ENCODE measurements around the gene SLC39A11.
"Not testable (repeated sequence)": the region's sequence is repeated elsewhere in the genome, so short reads cannot be mapped to it uniquely, and the experiment has no call there.

SLC39A11 gene

GRCh38 chr17:72999474-72999873 is 93.0 kb downstream of the SLC39A11 start:
- H2AFZ ChIP-seq (ENCODE audit: low read depth, low read length); H3K4me1 ChIP-seq (ENCODE audit: insufficient read depth, low read length); H3K4me3 ChIP-seq (ENCODE audit: low read length); H3K36me3 ChIP-seq (ENCODE audit: insufficient read depth, low read length); H3K27me3 ChIP-seq (ENCODE audit: insufficient read depth, low read length); H3K9me3 ChIP-seq (ENCODE audit: low read length): not testable (repeated sequence)

DNA sequence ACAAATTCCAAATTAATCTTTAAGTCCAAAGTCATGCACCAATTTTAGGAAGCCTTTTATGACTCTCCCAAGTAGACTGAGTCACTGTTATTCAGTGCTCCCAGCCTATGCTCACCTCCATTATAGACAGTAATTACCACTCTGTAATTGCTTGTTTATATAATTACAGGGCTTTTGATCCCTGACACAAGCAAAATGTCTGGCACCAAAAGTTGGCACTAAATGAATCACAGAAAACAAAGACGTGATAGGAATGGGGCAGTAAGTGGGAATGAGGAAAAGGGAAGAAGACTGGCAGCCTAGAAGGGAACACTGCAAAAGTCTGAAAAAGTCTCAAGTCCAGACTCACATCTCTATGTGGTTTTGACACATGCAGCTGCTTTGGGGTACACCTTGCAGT is 94.1 kb downstream of the SLC39A11 start:
- no peaks in the 10 kb centered on the region for H3K4me1 ChIP-seq (ENCODE audit: insufficient read depth, low read length)
- no peaks in the 10 kb centered on the region for H3K36me3 ChIP-seq (ENCODE audit: insufficient read depth, low read length)
- no peak overlapping the region for H2AFZ ChIP-seq (ENCODE audit: low read depth, low read length)
- no peaks in the 10 kb centered on the region for H3K27me3 ChIP-seq (ENCODE audit: insufficient read depth, low read length)
- H3K4me3 ChIP-seq (ENCODE audit: low read length), result no peak overlapping the region
- H3K9me3 ChIP-seq (ENCODE audit: low read length), result peaks cover 4% of the 10 kb centered on the region

DNA sequence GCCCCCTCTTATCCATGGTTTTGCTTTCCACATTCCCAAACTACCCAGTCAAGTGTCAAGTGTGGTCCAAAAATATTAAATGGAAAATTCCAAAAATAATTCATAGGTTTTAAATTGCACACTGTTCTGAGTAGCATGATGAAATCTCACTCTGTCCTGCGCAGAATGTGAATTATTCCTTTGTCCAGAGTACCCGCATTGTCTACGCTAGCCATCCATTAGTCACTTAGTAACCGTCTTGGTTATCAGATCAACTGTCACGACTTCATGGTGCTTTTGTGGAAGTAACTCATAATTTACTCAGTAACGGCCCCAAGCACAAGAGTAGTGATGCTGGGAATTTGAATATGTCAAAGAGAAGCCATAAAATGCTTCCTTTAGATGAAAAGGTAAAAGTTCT is 94.9 kb downstream of the SLC39A11 start:
- Histone ChIP-seq H3K4me3 (ENCODE audit: low read length) (no peak overlapping the region), H3K36me3 (ENCODE audit: insufficient read depth, low read length) (no peaks in the 10 kb centered on the region), H2AFZ (ENCODE audit: low read depth, low read length) (no peak overlapping the region), H3K4me1 (ENCODE audit: insufficient read depth, low read length) (no peaks in the 10 kb centered on the region), H3K27me3 (ENCODE audit: insufficient read depth, low read length) (no peaks in the 10 kb centered on the region), H3K9me3 (ENCODE audit: low read length) (peaks cover 4% of the 10 kb centered on the region)

DNA sequence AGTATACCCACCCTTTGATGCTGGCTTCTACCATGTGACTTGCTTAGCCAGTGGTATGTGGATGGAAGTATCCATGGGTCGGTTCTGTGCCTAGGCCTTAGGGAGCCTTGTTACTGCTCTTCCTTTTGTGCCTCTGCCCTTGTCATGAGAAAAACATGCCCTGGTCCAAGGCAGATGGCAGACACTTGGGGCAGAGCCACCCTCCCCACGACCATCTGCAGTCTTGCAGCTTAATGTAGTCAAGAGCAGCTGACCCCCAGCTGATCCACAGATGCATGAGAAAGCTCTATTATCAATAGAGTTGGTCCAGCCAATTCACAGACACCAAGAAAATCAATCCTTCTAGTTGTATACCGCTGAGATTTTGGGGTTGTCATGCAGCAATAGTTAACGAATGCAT is 95.7 kb downstream of the SLC39A11 start:
- no peak overlapping the region for H2AFZ ChIP-seq (ENCODE audit: low read depth, low read length)
- H3K4me3 ChIP-seq (ENCODE audit: low read length), result no peak overlapping the region
- H3K9me3 ChIP-seq (ENCODE audit: low read length), result peaks cover 4% of the 10 kb centered on the region
- H3K4me1 ChIP-seq (ENCODE audit: insufficient read depth, low read length), result no peaks in the 10 kb centered on the region
- no peaks in the 10 kb centered on the region for H3K27me3 ChIP-seq (ENCODE audit: insufficient read depth, low read length)
- no peaks in the 10 kb centered on the region for H3K36me3 ChIP-seq (ENCODE audit: insufficient read depth, low read length)

DNA sequence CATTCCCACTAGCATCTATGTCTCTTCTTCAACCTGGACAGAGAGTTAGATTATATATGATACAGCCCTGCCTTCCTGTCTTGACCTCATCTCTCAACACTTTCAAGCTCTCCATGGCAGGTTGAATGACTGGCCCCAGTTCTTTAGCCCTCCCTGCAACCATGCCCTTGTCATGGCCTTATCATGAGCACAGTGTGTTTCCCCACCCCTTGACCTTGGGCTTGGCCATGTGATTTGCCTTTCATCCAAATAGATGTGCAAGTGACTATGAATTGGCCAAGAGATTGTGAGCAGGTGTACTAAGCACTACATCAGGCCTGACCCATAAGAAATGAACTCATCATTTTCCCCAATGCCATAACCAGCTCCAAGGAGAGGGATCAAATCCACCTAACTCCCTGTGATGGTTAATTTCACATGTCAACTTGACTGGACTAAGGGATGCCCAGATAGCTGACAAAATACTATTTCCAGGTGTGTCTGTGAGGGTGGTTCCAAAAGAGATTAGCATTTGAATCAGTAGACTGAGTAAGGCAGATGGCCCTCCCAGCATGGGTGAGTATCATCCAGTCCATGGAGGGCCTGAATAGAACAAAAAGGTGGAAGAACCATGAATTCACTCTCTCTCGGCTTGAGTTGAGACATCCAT is 97.4 kb downstream of the SLC39A11 start:
- Histone ChIP-seq H3K36me3 (ENCODE audit: insufficient read depth, low read length) (no peaks in the 10 kb centered on the region), H2AFZ (ENCODE audit: low read depth, low read length) (no peak overlapping the region), H3K9me3 (ENCODE audit: low read length) (peaks cover 4% of the 10 kb centered on the region), H3K4me1 (ENCODE audit: insufficient read depth, low read length) (no peaks in the 10 kb centered on the region), H3K4me3 (ENCODE audit: low read length) (no peak overlapping the region), H3K27me3 (ENCODE audit: insufficient read depth, low read length) (no peaks in the 10 kb centered on the region)

GRCh38 chr17:72992783-72993467 is 99.6 kb downstream of the SLC39A11 start:
- H3K4me1 ChIP-seq (ENCODE audit: insufficient read depth, low read length); H3K27me3 ChIP-seq (ENCODE audit: insufficient read depth, low read length); H2AFZ ChIP-seq (ENCODE audit: low read depth, low read length); H3K36me3 ChIP-seq (ENCODE audit: insufficient read depth, low read length); H3K4me3 ChIP-seq (ENCODE audit: low read length); H3K9me3 ChIP-seq (ENCODE audit: low read length): not testable (repeated sequence)

- H2AFZ ChIP-seq (ENCODE audit: low read depth, low read length), result no peak overlapping the region
- no peaks in the 10 kb centered on the region for H3K36me3 ChIP-seq (ENCODE audit: insufficient read depth, low read length)
- no peaks in the 10 kb centered on the region for H3K4me1 ChIP-seq (ENCODE audit: insufficient read depth, low read length)
- H3K27me3 ChIP-seq (ENCODE audit: insufficient read depth, low read length), result no peaks in the 10 kb centered on the region
- H3K4me3 ChIP-seq (ENCODE audit: low read length), result no peak overlapping the region
- peaks cover 4% of the 10 kb centered on the region for H3K9me3 ChIP-seq (ENCODE audit: low read length)
Observed at GRCh38 chr17:72991651-72992050, 100.8 kb downstream of the SLC39A11 start.

DNA sequence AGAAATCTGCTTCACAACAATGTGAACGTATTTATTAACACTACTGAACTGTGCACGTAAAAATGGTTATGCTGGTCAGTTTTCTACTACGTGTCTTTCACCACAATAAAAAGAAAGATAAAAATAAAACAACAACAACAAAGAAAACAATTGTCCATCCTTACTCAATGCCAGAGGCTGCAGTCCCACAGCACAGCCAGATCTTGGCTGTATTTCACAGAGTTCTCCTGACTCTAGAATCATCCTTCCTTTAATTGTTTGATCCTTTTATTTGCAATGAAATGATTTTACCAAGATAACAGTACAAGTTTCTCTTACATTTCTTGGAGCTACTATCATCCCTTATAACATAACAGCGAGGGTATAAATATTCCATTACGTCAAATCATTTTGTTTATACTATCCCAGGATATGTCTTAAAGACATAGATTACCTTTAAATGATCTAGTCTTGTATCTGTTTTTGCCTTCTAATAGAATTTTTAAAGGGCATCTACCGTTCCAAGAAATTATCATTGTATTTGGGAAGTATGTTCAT is 103.3 kb downstream of the SLC39A11 start:
- Histone ChIP-seq H3K36me3 (ENCODE audit: insufficient read depth, low read length) (no peaks in the 10 kb centered on the region), H3K9me3 (ENCODE audit: low read length) (peaks cover 2% of the 10 kb centered on the region), H2AFZ (ENCODE audit: low read depth, low read length) (no peak overlapping the region), H3K4me1 (ENCODE audit: insufficient read depth, low read length) (no peaks in the 10 kb centered on the region), H3K27me3 (ENCODE audit: insufficient read depth, low read length) (no peaks in the 10 kb centered on the region), H3K4me3 (ENCODE audit: low read length) (no peak overlapping the region)

- no peak overlapping the region for H3K4me3 ChIP-seq (ENCODE audit: low read length)
- no peak overlapping the region for H2AFZ ChIP-seq (ENCODE audit: low read depth, low read length)
- peaks cover 2% of the 10 kb centered on the region for H3K9me3 ChIP-seq (ENCODE audit: low read length)
- no peaks in the 10 kb centered on the region for H3K27me3 ChIP-seq (ENCODE audit: insufficient read depth, low read length)
- H3K36me3 ChIP-seq (ENCODE audit: insufficient read depth, low read length), result no peaks in the 10 kb centered on the region
- H3K4me1 ChIP-seq (ENCODE audit: insufficient read depth, low read length), result no peaks in the 10 kb centered on the region
Observed at GRCh38 chr17:72988451-72988850, 104.0 kb downstream of the SLC39A11 start.

GRCh38 chr17:72987166-72987565 is 105.3 kb downstream of the SLC39A11 start:
- Histone ChIP-seq H3K9me3 (ENCODE audit: low read length) (peaks cover 2% of the 10 kb centered on the region), H3K27me3 (ENCODE audit: insufficient read depth, low read length) (no peaks in the 10 kb centered on the region), H2AFZ (ENCODE audit: low read depth, low read length) (no peak overlapping the region), H3K36me3 (ENCODE audit: insufficient read depth, low read length) (no peaks in the 10 kb centered on the region), H3K4me3 (ENCODE audit: low read length) (no peak overlapping the region), H3K4me1 (ENCODE audit: insufficient read depth, low read length) (no peaks in the 10 kb centered on the region)

DNA sequence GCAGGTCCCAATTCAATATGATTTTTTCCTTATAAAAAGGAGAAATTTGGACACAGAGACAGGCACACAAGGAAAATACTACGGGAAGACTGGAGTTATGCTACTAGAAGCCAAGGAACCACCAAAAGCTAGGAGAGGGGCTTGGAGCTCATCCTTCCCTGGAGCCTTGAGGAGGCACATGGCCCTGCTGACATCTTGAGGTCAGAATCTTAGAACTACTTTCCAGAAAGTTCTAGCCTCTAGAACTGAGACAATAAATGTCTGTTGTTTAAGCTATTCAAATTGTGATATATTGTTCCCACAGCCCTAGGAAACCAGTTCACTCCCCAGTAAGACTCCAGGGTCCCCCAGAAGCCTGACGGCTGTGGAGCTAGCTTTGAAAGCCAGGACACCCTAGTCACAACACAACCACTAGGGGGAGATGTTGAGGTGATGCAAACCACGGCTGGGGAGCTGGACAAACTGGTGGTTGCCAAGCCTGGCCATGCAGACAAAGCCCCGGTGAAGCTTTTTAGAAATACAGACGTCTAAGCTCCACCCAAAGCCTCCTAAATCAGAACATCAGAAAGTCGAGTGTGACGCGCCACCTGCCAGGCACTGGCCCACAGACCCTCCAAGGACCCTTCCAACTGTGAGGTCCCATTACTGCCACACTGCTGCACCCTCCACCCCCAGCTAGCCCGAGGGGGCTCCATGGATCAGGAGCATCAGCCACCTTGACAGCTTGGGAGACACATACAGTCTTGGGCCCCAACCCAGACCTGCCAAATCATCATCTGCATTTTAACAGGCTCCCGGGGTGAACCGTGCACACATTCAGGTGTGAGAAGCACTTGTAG is 106.4 kb downstream of the SLC39A11 start:
- no peaks in the 10 kb centered on the region for H3K27me3 ChIP-seq (ENCODE audit: insufficient read depth, low read length)
- peaks cover 2% of the 10 kb centered on the region for H3K9me3 ChIP-seq (ENCODE audit: low read length)
- H3K36me3 ChIP-seq (ENCODE audit: insufficient read depth, low read length), result no peaks in the 10 kb centered on the region
- H3K4me1 ChIP-seq (ENCODE audit: insufficient read depth, low read length), result no peaks in the 10 kb centered on the region
- no peak overlapping the region for H2AFZ ChIP-seq (ENCODE audit: low read depth, low read length)
- H3K4me3 ChIP-seq (ENCODE audit: low read length), result no peak overlapping the region

GRCh38 chr17:72984926-72985325 is 107.6 kb downstream of the SLC39A11 start:
- Histone ChIP-seq H3K27me3 (ENCODE audit: insufficient read depth, low read length) (no peaks in the 10 kb centered on the region), H3K4me1 (ENCODE audit: insufficient read depth, low read length) (no peaks in the 10 kb centered on the region), H3K36me3 (ENCODE audit: insufficient read depth, low read length) (no peaks in the 10 kb centered on the region), H3K9me3 (ENCODE audit: low read length) (peaks cover 2% of the 10 kb centered on the region), H2AFZ (ENCODE audit: low read depth, low read length) (no peak overlapping the region), H3K4me3 (ENCODE audit: low read length) (no peak overlapping the region)

Measured in neuron (in vitro differentiated cells).